ENCODE measurements around the gene CDHR2. TPM values are rescaled to one million over a fixed set of nuclear protein-coding genes. Genes with fewer than 3 reads are reported as not detected.
"Not testable (repeated sequence)": the region's sequence is repeated elsewhere in the genome, so short reads cannot be mapped to it uniquely, and the experiment has no call there.

CDHR2 gene
- total RNA-seq, 1 experiment from 2014 or later, result 0.63 TPM

DNA sequence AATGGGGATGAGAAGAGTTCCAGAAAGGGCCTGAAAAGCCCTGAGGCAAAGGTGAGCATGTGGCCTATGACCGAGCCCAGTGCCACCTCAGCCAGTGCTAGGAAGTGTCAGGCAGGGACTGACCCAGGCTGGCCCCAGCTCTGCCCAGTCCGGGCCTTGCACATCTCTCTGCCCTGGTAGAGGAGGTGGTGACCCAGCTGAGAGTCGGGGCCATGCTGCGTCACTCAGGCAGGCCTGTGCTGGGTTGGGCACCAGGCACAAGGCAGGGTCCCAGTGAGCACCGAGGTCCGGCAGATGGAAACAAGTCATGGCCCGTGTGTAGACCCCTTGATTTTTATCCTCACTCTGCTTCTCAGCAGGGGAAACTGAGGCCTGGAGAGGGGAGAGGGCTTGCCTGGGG, 729 bp downstream of the CDHR2 start (continued):
- TF ChIP-seq, protein P1, sequence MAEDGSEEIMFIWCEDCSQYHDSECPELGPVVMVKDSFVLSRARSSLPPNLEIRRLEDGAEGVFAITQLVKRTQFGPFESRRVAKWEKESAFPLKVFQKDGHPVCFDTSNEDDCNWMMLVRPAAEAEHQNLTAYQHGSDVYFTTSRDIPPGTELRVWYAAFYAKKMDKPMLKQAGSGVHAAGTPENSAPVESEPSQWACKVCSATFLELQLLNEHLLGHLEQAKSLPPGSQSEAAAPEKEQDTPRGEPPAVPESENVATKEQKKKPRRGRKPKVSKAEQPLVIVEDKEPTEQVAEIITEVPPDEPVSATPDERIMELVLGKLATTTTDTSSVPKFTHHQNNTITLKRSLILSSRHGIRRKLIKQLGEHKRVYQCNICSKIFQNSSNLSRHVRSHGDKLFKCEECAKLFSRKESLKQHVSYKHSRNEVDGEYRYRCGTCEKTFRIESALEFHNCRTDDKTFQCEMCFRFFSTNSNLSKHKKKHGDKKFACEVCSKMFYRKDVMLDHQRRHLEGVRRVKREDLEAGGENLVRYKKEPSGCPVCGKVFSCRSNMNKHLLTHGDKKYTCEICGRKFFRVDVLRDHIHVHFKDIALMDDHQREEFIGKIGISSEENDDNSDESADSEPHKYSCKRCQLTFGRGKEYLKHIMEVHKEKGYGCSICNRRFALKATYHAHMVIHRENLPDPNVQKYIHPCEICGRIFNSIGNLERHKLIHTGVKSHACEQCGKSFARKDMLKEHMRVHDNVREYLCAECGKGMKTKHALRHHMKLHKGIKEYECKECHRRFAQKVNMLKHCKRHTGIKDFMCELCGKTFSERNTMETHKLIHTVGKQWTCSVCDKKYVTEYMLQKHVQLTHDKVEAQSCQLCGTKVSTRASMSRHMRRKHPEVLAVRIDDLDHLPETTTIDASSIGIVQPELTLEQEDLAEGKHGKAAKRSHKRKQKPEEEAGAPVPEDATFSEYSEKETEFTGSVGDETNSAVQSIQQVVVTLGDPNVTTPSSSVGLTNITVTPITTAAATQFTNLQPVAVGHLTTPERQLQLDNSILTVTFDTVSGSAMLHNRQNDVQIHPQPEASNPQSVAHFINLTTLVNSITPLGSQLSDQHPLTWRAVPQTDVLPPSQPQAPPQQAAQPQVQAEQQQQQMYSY (CRISPR knock-in tag; IDR thresholded peaks at IDR 0.05), result no peak

DNA sequence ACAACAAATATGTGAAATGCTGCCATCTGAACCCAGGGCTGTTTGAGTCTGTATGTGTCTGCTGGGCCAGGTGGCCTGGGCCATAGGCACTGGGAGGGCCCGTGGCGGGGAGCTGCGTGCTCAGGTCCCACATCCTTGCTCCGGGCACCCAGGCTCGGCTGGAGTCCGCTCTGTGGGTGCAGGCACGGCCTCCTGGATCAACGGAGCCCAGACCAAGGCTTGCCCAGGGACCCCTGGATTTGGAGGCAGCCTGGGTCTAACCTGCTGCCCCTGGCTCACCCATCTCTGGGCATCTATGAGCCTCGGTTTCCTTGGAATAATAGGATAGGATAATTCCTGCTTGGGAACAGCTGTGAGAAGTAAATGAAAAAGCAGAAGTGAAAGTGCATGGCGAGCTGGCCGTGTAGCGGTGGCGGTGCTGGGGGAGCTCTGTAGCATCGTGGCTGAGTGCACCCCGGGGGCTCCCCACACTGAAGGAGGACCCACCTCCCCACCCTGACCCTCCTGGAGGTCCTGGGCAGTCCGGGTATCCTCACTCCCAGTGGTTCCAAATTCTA, 1.2 kb downstream of the CDHR2 start:
- H3K27ac Mint-ChIP-seq, result no peak overlapping the region
- ATAC-seq (no peak), DNase-seq (ENCODE audit: low spot score) (no peak)
- no peaks in the 10 kb centered on the region; the same call in none of the 2 replicates for H3K27me3 Mint-ChIP-seq (ENCODE audit: low read depth)
- peaks cover 17% of the 10 kb centered on the region for H3K4me1 Mint-ChIP-seq
- TF ChIP-seq, protein P2, sequence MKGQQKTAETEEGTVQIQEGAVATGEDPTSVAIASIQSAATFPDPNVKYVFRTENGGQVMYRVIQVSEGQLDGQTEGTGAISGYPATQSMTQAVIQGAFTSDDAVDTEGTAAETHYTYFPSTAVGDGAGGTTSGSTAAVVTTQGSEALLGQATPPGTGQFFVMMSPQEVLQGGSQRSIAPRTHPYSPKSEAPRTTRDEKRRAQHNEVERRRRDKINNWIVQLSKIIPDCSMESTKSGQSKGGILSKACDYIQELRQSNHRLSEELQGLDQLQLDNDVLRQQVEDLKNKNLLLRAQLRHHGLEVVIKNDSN (CRISPR knock-in tag; IDR thresholded peaks at IDR 0.05), result no peak
- TF ChIP-seq CREB1 (CRISPR knock-in tag; IDR thresholded peaks at IDR 0.05) (no peak), MXD4 (CRISPR knock-in tag; IDR thresholded peaks at IDR 0.05; ENCODE audit: borderline replicate concordance) (no peak), NFATC4 (CRISPR knock-in tag; IDR thresholded peaks at IDR 0.05) (no peak), NFYB (CRISPR knock-in tag; conservative IDR thresholded peaks at IDR 0.05; ENCODE audit: low read depth) (no peak), CBFB (CRISPR knock-in tag; IDR thresholded peaks at IDR 0.05; ENCODE audit: low read depth) (no peak), PRRX2 (CRISPR knock-in tag; IDR thresholded peaks at IDR 0.05) (no peak)
- TF ChIP-seq, protein P3, sequence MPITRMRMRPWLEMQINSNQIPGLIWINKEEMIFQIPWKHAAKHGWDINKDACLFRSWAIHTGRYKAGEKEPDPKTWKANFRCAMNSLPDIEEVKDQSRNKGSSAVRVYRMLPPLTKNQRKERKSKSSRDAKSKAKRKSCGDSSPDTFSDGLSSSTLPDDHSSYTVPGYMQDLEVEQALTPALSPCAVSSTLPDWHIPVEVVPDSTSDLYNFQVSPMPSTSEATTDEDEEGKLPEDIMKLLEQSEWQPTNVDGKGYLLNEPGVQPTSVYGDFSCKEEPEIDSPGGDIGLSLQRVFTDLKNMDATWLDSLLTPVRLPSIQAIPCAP (CRISPR knock-in tag; IDR thresholded peaks at IDR 0.05), result no peak
- TF ChIP-seq, protein P4, sequence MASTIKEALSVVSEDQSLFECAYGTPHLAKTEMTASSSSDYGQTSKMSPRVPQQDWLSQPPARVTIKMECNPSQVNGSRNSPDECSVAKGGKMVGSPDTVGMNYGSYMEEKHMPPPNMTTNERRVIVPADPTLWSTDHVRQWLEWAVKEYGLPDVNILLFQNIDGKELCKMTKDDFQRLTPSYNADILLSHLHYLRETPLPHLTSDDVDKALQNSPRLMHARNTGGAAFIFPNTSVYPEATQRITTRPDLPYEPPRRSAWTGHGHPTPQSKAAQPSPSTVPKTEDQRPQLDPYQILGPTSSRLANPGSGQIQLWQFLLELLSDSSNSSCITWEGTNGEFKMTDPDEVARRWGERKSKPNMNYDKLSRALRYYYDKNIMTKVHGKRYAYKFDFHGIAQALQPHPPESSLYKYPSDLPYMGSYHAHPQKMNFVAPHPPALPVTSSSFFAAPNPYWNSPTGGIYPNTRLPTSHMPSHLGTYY (CRISPR knock-in tag; IDR thresholded peaks at IDR 0.05), result no peak
- TF ChIP-seq, protein P5, sequence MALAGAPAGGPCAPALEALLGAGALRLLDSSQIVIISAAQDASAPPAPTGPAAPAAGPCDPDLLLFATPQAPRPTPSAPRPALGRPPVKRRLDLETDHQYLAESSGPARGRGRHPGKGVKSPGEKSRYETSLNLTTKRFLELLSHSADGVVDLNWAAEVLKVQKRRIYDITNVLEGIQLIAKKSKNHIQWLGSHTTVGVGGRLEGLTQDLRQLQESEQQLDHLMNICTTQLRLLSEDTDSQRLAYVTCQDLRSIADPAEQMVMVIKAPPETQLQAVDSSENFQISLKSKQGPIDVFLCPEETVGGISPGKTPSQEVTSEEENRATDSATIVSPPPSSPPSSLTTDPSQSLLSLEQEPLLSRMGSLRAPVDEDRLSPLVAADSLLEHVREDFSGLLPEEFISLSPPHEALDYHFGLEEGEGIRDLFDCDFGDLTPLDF (CRISPR knock-in tag; IDR thresholded peaks at IDR 0.05), result no peak
- CTCF ChIA-PET, result no interaction called here
- POLR2A ChIA-PET, result interaction anchor here (0.5 kb wide), 1 partner anchor 630 kb away, joined by 3 read pairs; no protein-coding TSS in a partner anchor
- no peaks in the 10 kb centered on the region for H3K9me3 Mint-ChIP-seq
- H3K4me3 Mint-ChIP-seq, result no peak overlapping the region
- no peaks in the 10 kb centered on the region for H3K36me3 Mint-ChIP-seq

DNA sequence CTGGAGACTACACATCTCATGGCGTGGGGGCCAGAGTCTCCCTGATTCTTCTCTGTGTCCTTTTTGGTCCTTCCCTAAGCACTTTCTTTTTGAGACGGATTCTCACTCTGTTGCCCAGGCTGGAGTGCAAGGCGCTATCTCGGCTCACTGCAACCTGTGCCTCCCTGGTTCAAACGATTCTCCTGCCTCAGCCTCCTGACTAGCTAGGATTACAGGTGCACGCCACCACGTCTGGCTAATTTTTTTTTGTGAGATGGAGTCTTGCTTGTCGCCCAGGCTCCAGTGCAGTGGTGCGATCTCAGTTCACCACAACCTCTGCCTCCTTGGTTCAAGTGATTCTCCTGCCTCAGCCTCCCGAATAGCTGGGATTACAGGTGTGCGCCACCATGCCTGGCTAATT, 1.8 kb downstream of the CDHR2 start:
- POLR2A ChIA-PET; H3K36me3 Mint-ChIP-seq; H3K9me3 Mint-ChIP-seq; H3K27me3 Mint-ChIP-seq (ENCODE audit: low read depth); H3K27ac Mint-ChIP-seq; H3K4me3 Mint-ChIP-seq; DNase-seq (ENCODE audit: low spot score); ATAC-seq; CTCF ChIA-PET: not testable (repeated sequence)
- H3K4me1 Mint-ChIP-seq, result peaks cover 17% of the 10 kb centered on the region

DNA sequence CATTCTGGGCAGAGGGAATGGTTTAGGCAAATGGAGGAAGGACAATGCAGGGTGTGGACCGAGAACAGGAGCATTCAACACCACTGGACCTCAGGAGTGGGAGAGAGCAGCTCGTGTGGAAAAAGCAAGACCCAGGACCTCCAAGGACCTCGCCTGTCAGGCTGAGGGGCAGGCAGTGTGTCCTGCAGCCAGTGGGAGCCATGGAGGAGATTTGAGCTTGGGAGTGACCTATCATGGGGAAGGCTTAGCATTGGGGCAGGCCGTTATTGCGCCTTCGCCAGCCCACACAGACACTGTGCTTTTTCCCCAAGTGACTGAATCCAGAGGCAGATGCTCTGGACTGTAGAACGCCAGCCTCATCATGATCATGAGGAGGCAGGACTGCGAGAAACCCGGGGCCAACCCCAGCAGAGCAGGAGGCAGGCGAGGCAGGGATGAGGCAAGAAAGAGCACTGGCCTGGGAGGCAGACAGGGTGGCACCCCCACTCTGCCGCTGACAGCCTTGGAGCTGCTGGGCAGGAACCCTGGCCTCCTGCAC, 3.3 kb downstream of the CDHR2 start:
- no peak for TF ChIP-seq OVOL2 (CRISPR knock-in tag; IDR thresholded peaks at IDR 0.05; ENCODE audit: borderline replicate concordance)
- no peak for TF ChIP-seq ZNF121 (CRISPR knock-in tag; IDR thresholded peaks at IDR 0.05)
- Mint-ChIP-seq H3K27me3 (ENCODE audit: low read depth) (no peaks in the 10 kb centered on the region; the same call in none of the 2 replicates), H3K27ac (no peak overlapping the region), H3K9me3 (no peaks in the 10 kb centered on the region), H3K4me1 (peaks cover 17% of the 10 kb centered on the region), H3K36me3 (no peaks in the 10 kb centered on the region), H3K4me3 (no peak overlapping the region)
- ATAC-seq (no peak), DNase-seq (ENCODE audit: low spot score) (no peak)
- ChIA-PET POLR2A (no interaction called here), CTCF (interaction anchor here (1.1 kb wide), 1 partner anchor 26 kb away, joined by 5 read pairs; no protein-coding TSS in a partner anchor)
